Fibroblast of skin of back (primary cell): Measurements from ENCODE around the gene NDUFS7.
A peak's percentile ranks its signal among the peaks of the same experiment; 100 is the strongest.

Experiments
- DNase-seq: peaks from one replicate; pipeline ENCODE4 v3.0.0-alpha.2; 2013

Gene NDUFS7

DNA sequence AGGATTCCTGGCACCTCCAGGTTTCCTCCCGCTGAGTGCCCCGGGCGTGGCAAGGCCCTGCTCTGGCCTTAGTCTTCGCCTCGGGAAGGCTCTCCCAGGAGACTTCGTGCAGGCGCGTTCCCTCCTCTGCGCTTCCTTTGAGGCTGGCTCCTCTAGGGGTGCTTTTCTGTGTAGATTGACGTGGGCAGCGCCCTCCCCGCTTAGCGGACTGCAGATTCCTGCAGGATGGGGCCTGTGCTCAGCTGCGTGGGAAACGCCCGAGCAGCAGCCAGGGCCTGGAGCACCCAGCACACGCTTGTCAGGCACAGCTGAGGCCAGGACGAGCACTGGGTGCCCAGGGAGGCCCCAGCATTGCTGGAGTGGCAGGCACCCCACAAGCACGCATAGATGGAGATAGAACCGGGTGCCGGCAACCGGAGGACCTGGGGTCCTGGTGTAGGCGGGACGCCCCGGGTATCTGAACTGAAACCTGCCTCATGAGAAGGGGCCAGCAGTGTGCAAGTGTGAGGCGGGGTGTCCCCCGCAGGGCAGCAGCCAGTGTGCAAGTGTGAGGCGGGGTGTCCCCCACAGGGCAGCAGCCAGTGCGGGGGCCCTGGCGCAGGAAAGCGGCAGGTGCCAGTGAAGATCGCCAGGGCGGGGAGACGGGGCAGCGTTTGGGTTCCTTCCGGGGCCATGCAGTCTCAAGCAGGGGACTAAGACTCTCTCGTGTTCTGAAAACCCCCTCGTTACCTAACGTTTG, 3.4 kb downstream of the NDUFS7 start:
- DNase-seq: no peak

DNA sequence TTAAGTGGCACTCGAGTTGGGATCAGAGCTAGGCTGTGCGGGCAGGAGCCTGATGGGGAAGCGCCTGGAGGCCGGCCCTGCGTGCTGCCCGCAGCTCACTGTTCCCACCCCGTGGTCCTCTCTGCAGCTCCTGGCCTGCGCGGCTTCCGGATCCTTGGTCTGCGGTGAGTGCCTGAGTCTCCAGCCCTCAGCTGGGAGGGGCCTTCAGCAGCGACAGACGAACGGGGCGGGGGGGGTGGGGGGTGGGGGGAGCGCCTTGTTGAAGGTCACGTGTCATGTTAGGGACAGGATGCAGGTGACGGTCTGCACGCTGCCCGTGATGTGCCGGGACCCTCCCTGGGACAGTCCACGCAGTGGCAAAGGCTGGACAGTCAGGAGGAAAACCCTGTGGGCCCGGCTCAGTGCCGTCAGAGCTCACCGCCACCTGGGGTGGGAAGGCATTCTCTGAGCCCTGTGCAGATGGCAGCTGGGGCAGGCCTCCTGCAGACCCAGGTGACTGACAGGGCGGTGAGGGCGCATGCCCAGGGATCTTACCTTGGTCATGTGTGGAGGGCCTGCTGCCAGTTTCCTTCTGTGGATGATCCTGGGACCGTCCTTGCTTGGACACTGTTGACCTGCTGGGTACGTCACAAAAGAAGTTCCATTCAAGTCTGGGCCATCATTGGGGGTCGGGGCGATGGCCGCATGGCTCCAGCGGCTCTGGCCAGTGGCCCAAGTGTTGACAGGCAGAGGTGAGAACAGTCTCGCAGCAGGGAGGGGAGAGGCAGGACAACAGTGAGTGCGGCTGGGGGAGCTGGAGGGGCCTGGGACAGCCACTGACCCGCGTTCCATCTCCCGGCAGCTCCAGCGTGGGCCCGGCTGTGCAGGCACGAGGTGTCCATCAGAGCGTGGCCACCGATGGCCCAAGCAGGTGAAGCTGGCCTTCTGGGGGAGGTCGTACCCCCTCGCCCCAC, 4.3 kb downstream of the NDUFS7 start:
- no peak for DNase-seq

DNA sequence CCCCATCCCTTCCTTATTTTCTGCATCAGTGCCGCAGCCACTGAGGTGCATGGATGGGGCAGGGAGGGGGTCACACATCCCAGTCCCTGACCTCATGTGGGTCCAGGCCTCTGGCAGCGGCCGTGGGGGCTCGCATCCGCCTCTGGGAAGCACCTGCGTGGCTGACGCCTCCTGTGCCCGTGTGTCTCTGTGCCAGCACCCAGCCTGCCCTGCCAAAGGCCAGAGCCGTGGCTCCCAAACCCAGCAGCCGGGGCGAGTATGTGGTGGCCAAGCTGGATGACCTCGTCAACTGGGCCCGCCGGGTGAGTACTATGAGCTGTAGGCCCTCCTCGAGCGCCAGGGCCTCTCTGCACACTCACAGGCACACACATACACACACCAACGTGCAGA, 4.9 kb downstream of the NDUFS7 start:
- DNase-seq: no peak

DNA sequence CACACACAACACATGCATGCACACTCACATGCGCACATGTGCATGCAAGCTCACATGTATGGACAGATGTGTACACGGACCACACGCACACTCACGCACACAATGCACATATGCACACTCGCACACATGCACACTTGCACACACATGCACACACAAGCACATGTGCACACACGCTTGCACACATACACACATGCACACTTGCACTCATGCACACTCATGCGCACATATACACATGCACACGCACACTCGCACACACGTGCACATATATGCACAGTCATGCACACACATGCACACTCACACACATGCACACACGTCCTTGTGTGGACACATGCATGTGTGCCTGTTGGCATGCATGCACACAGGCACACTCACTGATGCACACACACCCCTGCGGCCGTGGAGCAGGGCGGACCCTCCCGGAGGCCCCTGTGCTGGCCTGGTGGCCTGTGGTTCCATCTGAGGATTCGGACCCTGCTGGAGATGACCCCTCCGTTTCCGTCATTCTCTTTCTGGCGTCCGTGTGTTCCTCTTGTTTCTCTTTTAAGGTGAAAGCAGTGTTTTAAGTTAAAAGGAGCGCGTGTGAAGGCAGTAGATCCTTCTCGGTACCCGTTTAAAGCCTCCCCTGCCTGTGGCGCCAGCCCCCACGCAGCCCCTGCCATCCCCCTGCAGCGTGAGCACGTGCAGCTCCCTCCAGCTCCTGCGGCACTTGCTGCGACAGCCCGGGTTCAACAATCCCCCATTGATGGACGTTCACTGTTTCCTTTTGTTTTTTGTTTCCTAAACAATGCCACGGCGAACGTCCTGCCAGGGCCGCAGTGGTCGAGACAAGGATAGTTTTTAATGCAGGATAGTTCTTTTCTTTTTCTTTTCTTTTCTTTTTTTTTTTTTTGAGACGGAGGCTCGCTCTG, 5.6 kb downstream of the NDUFS7 start:
- DNase-seq: no peak

DNA sequence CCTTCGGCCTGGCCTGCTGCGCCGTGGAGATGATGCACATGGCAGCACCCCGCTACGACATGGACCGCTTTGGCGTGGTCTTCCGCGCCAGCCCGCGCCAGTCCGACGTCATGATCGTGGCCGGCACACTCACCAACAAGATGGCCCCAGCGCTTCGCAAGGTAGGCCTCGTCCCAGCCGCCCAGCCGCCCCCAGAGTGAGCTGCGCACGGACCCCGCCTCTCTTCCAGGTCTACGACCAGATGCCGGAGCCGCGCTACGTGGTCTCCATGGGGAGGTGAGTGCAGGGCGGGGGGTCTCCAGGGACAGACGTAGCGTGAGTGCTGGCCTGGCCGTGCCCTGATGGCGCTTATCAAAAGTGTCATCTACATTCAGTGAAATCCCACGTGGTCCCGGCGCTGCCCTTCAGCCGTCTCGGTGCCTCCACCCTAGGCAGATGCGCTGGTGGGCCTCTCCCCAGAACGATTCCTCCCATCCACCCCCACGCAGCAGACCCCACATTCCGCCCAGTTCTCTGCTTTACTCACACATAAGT, 7.2 kb downstream of the NDUFS7 start:
- no peak for DNase-seq

DNA sequence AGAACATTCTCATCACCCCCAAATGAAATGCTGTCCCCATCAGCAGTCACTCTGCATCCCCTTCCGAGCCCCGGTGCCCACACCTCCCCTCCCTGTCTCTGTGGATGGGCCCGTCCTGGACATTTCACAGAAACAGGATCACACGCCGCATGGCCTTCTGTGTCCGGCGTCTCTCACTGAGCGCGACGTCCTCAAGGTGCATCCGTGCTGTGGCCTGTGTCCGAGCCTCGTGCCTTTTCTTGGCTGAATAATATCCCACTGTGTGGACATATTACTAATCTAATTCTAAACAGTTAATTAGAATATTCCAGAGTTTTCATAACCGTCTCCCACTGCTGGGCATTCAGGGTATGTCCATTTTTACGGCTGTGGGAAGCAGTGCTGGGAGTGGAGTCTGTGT, 8.7 kb downstream of the NDUFS7 start:
- DNase-seq: no peak

DNA sequence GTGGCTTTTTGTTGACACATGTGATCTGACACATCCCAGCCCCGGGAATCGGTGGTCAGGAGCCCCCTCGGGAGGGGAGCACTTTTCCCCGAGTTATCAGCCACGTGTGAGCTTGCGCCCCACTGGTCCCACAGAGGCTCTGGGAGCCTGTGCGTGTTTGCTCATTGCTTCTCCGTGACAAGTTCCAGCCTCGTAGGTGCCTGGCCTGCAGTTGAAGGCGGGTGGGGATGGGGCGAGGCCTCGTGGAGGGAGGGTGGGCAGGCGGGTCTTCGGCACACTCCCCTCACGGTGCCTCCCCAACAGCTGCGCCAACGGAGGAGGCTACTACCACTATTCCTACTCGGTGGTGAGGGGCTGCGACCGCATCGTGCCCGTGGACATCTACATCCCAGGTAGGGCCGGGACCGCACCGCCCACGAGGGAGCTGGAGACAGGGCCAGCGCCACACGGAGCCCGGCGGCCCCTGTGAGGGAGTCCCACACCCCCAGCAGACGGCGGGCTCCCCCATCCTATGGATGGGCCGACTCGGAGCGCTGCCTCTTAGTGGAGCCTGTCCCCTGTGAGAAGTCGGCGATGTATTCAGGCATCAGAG, 9.3 kb downstream of the NDUFS7 start:
- DNase-seq: no peak

DNA sequence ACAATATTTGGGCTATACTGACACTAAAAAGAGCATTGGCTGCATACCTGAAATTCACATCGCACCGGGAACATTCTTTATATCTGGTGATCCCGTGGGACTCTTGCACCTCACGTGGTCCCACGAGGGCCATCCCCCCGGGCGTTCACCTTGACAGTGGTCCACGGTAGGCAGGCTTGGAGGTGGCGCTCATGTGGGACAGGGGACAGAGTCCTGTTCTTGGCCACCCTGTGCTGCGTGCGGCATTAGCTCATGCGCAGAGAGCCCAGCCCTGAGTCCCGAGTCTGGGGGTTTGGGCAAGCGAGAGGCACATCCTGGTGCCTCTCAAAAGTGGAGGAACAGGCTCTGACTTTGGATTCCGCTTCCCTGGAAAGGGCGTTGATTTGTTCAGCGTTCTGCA, 10.1 kb downstream of the NDUFS7 start:
- DNase-seq: no peak

DNA sequence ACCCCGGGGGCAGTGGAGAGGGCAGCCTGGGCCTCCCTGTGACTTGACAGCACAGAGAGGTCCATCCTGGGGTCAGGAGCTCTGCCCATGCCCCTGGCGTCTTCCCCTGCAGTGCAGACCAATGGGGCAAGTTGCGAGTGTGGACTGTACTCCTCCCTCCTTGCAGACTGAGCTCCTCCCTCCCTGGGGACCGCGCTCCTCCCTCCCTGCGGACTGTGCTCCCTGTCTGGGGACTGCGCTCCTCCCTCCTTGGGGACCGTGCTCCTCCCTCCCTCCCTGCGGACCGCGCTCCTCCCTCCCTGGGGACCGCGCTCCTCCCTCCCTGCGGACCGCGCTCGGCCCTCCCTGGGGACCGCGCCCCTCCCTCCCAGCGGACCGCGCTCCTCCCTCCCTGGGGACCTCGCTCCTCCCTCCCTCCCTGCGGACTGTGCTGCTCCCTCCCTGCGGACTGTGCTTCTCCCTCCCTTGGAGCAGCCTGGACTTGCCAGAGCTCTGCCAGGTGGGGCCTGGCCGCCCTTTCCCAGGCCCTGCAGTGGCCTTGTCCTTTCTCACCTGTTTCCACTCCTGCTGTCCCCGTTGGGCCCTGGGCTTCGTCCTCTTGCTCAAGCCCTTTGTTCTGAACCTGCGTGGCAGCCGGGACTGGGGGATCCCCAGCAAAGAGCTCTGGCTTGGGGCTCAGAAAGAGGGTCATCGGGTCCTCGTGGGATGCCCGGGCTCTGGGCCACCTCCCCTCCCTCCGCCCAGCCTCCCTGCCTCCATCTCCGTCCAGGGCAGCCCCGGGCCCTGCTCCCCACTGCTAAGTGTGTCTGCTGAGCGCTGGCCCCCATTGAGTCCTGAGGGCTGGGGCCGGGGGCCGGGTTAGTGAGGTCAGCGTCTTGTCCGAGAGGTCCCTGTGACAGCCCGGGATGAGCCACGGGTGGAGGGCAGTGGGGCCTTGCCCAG, 10.8 kb downstream of the NDUFS7 start:
- no peak for DNase-seq

DNA sequence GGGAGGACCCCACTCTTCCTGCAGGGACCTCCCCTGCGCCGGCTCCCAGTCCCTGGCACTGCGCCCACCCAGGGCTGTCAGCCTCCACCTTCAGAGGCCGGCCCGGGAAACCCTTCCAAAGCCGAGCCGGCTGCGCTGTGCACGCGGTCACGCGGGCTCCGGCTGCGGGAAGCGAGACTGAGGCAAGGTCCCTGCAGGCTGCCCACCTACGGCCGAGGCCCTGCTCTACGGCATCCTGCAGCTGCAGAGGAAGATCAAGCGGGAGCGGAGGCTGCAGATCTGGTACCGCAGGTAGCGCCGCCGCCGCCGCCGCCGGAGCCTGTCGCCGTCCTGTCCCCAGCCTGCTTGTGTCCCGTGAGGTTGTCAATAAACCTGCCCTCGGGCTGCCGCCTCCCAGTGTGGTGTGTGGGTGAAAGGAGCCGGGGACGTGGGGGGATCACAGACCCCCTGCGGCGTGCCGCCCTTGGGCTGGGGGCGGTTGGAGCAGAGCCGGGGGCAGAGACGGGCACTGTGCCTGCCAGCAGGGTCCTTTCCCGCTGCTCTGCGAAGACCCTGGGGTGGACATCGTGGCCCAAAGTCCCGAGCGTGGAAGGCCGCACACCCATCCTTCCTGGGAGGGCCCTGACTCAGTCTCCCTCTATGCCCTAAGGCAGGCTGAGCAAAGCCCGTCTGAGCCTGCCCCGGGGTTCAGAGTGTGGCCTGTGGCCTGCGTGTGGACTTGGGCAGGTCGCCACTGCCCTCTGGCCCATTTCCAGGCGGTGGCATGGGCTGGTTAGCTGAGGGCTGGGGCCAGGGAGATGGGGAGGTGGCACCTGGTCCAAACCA, 11.7 kb downstream of the NDUFS7 start:
- no peak for DNase-seq

DNA sequence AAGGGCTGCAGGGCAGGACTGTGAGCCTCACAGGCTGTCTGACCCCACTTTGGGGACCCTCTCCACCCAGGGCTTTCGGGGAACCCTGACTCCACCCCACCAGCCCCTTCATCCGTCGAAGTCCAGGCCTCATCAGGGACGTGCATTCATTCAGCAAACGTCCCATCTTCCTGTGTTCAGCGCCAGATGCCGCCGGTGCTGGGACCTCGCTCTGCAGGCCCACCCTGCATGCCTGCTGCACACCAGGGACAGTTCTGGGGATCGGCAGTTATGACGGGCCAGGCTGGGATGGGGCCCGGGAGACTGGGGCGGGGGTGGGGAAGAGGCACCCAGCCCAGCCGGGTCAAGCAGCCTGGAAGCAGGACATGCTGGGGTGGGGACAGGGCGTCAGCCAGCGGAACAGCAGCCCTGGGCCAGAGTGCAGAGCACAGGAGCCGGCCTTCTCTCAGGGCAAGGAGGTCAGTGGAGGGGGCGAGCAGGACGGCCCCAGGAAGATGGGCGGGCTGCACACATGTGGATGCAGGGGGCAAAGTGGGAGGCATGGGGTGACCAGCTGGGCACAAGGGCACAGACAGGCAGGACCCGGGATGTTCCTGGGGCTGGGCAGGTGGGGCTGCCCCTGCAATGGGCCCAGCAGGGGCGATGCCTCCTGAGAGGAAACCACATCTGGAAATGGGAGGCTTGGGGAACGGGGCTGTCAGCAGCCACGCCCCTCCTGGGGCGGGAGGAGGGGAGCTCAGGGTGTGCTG, 12.5 kb downstream of the NDUFS7 start:
- no peak for DNase-seq

DNA sequence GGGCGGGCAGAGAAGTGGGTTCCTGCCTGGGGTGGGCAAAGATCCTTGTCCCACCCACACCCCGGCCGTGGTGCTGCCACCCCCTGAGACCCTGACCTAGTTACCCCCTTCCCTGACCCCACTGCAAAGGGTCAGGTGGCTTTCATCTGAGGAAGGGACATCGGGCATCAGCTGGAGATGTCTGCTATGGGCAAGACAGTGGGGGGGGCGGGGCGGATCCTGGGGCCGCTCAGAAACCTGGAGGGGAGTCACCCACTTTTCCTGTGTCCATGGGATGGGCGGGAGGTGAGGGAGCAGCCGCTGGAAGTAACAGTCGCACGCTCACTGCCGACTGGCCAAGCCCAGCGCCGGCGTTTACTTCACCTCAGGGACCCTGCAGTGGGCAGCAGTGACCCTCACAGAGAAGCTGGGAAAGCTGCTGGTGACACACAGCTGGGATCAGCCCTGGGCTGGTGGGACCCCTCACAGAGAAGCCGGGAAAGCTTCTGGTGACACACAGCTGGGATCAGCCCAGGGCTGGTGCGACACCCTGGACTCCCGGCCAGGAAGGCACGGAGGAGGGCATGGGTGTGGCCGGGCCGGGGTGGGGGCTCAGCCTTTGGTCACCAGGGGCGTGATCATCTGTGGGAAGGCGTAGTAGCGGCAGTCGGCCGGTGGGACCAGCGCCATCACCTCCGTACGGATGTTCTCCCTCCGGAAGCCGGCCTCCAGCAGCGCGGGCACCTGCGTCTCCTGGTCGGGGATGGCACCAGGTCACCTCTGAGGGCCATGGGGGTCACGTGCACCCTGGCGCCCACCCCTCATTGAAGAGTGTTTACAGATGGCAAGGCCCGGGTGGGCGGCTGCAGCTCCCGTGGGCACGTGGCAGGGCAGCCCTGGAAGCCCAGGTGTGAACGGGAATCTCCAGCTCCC, 13.3 kb downstream of the NDUFS7 start:
- no peak for DNase-seq

DNA sequence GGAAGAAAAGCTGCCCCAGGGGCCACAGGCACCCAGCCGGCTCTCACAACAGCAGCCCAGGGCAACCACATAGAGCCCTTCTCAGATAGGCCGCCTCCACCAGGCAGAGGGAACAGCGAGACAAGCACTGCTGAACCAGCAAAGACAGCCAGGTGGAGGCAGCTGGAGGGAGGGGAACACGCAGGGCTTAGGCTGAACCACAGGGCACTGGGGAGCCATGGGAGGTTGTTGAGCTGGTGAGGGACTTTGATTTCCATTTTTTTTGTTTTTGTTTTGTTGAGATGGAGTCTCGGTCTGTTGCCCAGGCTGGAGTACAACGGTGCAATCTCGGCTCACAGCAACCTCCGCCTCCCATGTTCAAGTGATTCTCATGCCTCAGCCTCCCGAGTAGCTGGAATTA, 14.1 kb downstream of the NDUFS7 start:
- DNase-seq: no peak

DNA sequence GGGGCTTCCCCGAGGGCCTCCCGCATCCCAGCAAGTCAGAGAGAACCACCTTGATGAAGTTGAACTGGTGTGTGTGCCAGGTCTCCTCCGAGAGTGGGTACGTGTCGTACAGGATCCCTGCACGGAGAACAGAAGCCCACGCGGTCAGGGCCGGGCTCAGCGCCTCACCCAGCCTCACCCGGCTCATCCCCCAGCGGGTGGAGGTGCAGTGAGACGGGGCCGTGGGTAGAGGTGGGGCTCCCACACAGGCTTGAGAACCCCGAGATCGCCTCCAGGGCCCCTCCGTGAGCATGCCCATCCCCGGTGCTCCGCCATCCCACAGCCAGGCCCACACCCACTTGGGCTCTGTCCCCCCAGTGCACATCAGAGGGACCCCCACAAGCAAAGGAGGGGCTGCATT, 15.4 kb downstream of the NDUFS7 start:
- no peak for DNase-seq

DNA sequence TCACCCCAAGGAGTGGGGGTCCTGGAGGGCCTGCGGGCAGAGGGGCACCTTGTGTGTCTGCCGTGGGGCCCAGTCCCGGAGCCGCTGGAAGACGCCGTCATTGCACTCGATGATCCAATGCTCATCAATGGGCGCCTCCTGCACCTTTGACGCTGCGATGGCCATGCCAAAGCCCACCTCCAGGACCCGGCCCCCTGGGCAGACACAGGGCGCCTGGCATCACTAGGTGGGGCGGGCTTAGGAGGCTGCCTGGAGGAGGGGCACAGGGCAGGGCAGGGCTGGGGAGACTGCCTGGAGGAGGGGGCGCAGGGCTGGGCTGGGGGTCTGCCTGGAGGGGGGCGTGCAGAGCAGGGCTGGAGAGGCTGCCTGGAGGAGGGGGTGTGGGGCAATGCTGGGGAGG, 16.0 kb downstream of the NDUFS7 start:
- DNase-seq: no peak

DNA sequence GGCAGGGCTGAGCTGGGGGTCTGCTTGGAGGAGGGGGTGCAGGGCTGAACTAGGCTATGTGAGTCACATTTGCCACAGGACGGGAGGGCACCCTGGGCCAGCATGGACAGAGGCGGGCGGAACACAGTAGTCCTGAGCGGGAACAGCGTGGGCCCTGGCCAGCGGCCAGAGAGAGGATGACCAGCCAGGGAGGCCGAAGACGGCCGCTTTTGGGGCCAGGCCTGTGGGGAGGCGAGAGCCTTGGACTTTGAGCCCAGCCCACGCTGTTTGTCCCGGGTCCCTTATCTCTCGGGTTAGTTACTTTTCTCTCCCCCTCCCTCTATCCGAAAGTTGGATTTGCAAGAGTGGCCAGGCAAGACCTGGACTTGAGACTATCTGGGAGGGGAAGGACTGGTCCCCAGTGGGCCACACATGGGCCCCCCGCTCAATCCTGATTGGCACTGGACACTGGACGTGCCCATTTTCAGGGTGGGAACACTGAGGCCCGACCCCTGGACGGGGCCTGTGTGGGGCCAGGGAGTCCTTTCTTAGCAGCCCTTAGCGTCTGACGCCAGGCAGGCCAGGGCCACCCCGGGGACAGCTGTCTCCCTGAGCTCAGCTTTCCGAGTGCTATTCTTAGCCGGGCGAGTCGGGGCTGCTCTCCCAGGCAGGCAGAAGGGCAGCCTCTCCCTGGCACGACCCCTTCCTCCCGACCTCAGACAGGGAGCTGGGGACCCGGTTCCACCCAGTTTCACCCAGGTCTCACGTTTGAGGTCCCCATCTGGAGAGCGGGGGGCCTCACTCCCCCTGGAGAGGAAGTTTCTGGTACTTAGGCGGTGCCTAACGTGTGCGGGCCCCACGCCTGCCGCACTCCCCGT, 16.8 kb downstream of the NDUFS7 start:
- DNase-seq: peak; percentile 33
